ENCODE results near the gene KCNN3.

The KCNN3 gene

DNA sequence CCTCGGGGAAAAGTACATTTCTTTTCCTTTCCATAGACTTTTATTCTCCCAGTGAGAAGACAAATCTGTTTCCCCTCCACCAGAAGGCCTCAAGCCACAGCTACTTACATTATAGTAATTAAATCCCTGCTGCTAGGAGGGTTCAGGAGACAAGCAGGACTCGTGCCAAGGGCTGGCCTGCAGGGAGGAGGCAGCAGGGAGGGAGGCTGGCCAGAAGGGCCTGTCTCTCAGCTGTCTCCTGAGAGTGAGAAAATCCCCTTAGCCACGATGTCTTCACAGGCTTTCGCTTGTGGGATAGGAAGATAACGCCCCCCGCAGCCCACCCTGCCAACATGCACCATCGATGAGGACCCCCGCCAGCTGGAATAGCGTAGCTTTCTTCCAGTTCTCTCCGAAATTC lies 14.0 kb downstream of the KCNN3 start:
- no peaks in the 10 kb centered on the region for H3K27me3 ChIP-seq (ENCODE audit: control insufficient read depth, insufficient read depth, low read length)
- H2AFZ ChIP-seq = no peak overlapping the region
- H3K36me3 ChIP-seq (ENCODE audit: control insufficient read depth, insufficient read depth, low read length) = no peaks in the 10 kb centered on the region
- no peaks in the 10 kb centered on the region for H3K79me2 ChIP-seq
- no peak overlapping the region for H3K27ac ChIP-seq
- H3K9ac ChIP-seq = no peak overlapping the region
- no peak overlapping the region for H3K4me2 ChIP-seq (ENCODE audit: low read length)
- no peaks in the 10 kb centered on the region for H3K9me3 ChIP-seq (ENCODE audit: control insufficient read depth, low read length)
- TF ChIP-seq, protein P1, sequence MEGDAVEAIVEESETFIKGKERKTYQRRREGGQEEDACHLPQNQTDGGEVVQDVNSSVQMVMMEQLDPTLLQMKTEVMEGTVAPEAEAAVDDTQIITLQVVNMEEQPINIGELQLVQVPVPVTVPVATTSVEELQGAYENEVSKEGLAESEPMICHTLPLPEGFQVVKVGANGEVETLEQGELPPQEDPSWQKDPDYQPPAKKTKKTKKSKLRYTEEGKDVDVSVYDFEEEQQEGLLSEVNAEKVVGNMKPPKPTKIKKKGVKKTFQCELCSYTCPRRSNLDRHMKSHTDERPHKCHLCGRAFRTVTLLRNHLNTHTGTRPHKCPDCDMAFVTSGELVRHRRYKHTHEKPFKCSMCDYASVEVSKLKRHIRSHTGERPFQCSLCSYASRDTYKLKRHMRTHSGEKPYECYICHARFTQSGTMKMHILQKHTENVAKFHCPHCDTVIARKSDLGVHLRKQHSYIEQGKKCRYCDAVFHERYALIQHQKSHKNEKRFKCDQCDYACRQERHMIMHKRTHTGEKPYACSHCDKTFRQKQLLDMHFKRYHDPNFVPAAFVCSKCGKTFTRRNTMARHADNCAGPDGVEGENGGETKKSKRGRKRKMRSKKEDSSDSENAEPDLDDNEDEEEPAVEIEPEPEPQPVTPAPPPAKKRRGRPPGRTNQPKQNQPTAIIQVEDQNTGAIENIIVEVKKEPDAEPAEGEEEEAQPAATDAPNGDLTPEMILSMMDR (IDR thresholded peaks at IDR 0.05) = no peak
- H3K4me3 ChIP-seq (ENCODE audit: low read depth, low read length) = no peak overlapping the region
- H3K4me1 ChIP-seq = no peaks in the 10 kb centered on the region

DNA sequence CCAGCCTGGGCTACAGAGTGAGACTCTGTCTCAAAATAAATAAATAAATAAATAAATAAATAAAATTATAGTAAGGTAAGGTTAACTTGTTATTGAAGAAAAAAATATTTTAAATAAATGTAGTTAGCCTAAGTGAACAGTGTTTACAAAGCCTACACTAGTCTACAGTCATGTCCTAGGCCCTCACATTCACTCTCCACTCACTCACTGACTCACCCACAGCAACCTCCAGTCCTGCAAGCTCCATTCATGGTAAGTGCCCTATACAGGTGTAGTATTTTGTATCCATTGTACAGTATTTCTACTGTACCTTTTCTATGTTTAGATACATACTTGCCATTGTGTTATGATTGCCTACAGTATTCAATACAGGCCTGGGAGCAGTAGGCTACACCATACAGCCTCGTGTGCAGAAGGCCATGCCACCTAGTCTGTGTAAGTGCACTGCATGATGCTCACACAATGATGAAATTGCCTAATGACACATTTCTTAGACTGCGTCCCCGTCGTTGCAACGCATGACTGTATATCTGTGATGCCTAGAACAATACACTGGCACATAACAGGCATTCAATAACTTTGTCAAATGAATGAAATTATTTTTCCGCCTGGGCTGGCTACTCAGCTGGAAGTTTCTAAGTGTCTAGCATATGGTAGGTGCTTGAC lies 14.8 kb downstream of the KCNN3 start:
- H3K9me3 ChIP-seq (ENCODE audit: control insufficient read depth, low read length) = no peaks in the 10 kb centered on the region
- no peak overlapping the region for H3K4me2 ChIP-seq (ENCODE audit: low read length)
- H3K36me3 ChIP-seq (ENCODE audit: control insufficient read depth, insufficient read depth, low read length) = no peaks in the 10 kb centered on the region
- H3K4me1 ChIP-seq = no peaks in the 10 kb centered on the region
- H3K4me3 ChIP-seq (ENCODE audit: low read depth, low read length) = no peak overlapping the region
- TF ChIP-seq, protein P1 (IDR thresholded peaks at IDR 0.05) = no peak
- H3K79me2 ChIP-seq = no peaks in the 10 kb centered on the region
- H2AFZ ChIP-seq = no peak overlapping the region
- H3K9ac ChIP-seq = no peak overlapping the region
- no peak overlapping the region for H3K27ac ChIP-seq
- no peaks in the 10 kb centered on the region for H3K27me3 ChIP-seq (ENCODE audit: control insufficient read depth, insufficient read depth, low read length)

DNA sequence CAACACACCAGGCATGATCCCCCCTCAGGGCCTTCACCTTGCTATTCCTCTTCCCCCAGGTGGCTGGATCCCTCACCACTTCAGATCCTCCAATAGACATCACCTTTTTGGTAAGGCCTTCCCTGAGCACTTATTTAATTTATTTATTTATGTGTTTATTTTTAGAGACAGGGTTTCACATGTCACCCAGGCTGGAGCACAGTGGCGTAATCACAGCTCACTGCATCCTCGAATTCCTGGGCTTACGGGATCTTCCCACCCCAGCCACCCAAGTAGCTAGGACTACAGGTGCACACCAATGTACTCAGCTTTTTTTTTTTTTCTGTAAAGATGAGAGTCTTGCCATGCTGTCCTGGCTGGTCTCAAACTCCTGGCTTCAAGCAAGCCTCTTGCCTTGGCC lies 17.2 kb downstream of the KCNN3 start:
- no peak overlapping the region for H2AFZ ChIP-seq
- H3K79me2 ChIP-seq = no peaks in the 10 kb centered on the region
- H3K9ac ChIP-seq = no peak overlapping the region
- H3K36me3 ChIP-seq (ENCODE audit: control insufficient read depth, insufficient read depth, low read length) = no peaks in the 10 kb centered on the region
- H3K27me3 ChIP-seq (ENCODE audit: control insufficient read depth, insufficient read depth, low read length) = no peaks in the 10 kb centered on the region
- H3K4me3 ChIP-seq (ENCODE audit: low read depth, low read length) = no peak overlapping the region
- TF ChIP-seq, protein P1 (IDR thresholded peaks at IDR 0.05) = no peak
- no peak overlapping the region for H3K27ac ChIP-seq
- H3K4me2 ChIP-seq (ENCODE audit: low read length) = no peak overlapping the region
- H3K9me3 ChIP-seq (ENCODE audit: control insufficient read depth, low read length) = no peaks in the 10 kb centered on the region
- H3K4me1 ChIP-seq = no peaks in the 10 kb centered on the region

DNA sequence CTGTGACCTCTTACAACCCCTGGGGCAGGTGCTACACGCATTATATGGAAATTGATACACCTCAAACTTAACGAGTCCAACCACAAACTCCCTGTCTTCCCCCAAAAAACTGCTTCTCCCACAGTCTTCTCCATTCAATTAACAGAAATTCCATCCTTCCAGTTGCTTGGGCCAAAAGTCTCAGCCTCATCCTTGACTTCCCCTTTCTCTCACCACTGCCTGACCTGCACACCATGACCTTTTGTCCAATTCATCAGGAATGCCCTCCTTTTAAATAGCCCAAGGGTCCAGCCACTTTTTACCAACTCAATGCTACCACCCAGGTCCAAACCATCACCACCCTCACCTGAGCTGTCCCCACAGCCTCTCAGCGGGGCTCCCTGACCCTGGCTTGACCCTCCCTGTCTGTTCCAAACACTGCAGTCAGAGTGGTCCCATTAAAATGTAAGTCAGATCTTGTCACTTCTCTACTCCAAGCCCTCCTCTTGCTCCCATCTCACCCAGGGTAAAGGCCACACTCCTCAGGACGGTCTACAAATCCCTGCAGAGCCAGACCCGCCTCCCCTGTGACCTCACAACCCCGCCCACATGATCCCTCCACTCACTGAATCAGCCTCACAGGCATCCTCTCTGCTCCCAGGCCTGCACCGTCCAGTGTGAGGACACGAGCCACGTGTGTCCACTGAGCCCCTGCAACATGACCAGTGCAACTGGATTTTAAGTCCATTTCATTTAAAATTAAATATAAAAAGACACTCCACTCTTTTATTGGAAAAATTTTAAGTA lies 18.5 kb downstream of the KCNN3 start:
- Histone ChIP-seq H3K4me1 (no peaks in the 10 kb centered on the region), H3K9me3 (ENCODE audit: control insufficient read depth, low read length) (no peaks in the 10 kb centered on the region), H3K36me3 (ENCODE audit: control insufficient read depth, insufficient read depth, low read length) (no peaks in the 10 kb centered on the region), H2AFZ (no peak overlapping the region), H3K4me2 (ENCODE audit: low read length) (no peak overlapping the region), H3K27ac (no peak overlapping the region), H3K27me3 (ENCODE audit: control insufficient read depth, insufficient read depth, low read length) (no peaks in the 10 kb centered on the region), H3K79me2 (no peaks in the 10 kb centered on the region), H3K4me3 (ENCODE audit: low read depth, low read length) (no peak overlapping the region), H3K9ac (no peak overlapping the region)
- TF ChIP-seq, protein P1 (IDR thresholded peaks at IDR 0.05) = no peak
